Measurements from ENCODE around the gene MLF2.
A peak's percentile ranks its signal among the peaks of the same experiment; 100 is the strongest.

Gene MLF2

GRCh38 chr12:6771091-6771495 lies 18.2 kb upstream of the MLF2 start:
- peak overlapping the region; percentile 97; the same call in 1 of the 2 replicates for H3K27ac ChIP-seq
- no peak for TF ChIP-seq CTCF (conservative IDR thresholded peaks at IDR 0.05)

- TF ChIP-seq CTCF (conservative IDR thresholded peaks at IDR 0.05), result no peak
- peak overlapping the region; percentile 97; the same call in 1 of the 2 replicates for H3K27ac ChIP-seq
Observed at GRCh38 chr12:6770600-6770999, 17.7 kb upstream of the MLF2 start.

- TF ChIP-seq CTCF (conservative IDR thresholded peaks at IDR 0.05), result no peak
- peak overlapping the region; percentile 97; the same call in 1 of the 2 replicates for H3K27ac ChIP-seq
Observed at GRCh38 chr12:6770094-6770493, 17.2 kb upstream of the MLF2 start.

- TF ChIP-seq CTCF (conservative IDR thresholded peaks at IDR 0.05), result no peak
- H3K27ac ChIP-seq, result peak overlapping the region; percentile 97; the same call in 1 of the 2 replicates
Observed at GRCh38 chr12:6769666-6770065, 16.7 kb upstream of the MLF2 start.

GRCh38 chr12:6768990-6769389 lies 16.0 kb upstream of the MLF2 start:
- H3K27ac ChIP-seq, result peak overlapping the region; percentile 97
- TF ChIP-seq CTCF (conservative IDR thresholded peaks at IDR 0.05), result no peak

GRCh38 chr12:6768437-6768914 lies 15.5 kb upstream of the MLF2 start:
- H3K27ac ChIP-seq, result peak overlapping the region; percentile 97
- no peak for TF ChIP-seq CTCF (conservative IDR thresholded peaks at IDR 0.05)

GRCh38 chr12:6767353-6768319 lies 14.7 kb upstream of the MLF2 start:
- H3K27ac ChIP-seq, result peak overlapping the region; percentile 97
- TF ChIP-seq CTCF (conservative IDR thresholded peaks at IDR 0.05), result no peak
